ENCODE data around the gene TOP2B.

- no peak for TF ChIP-seq EZH2 (IDR thresholded peaks at IDR 0.05; ENCODE audit: low read length)
- no peak for TF ChIP-seq CTCF (optimal IDR thresholded peaks at IDR 0.05 in 1 of 3, IDR thresholded peaks at IDR 0.05 in 1 of 3, conservative IDR thresholded peaks at IDR 0.05 in 1 of 3; ENCODE audit: extremely low read depth in 1 of 3, insufficient read depth in 2 of 3, low read length in 3 of 3)
Measured at GRCh38 chr3:25620493-25620892, 44.2 kb downstream of the TOP2B start.
